HG02759 (cell line): Measurements from ENCODE around the gene CAMKMT.

Source experiments
- ATAC-seq: cut with Tn5 transposase; IDR thresholded peaks from one replicate; pipeline ENCODE4 v1.9.1; 2021; ENCODE audit warnings: mild to moderate bottlenecking, moderate library complexity; ENCODE audit not compliant: unreplicated experiment

The CAMKMT gene

DNA sequence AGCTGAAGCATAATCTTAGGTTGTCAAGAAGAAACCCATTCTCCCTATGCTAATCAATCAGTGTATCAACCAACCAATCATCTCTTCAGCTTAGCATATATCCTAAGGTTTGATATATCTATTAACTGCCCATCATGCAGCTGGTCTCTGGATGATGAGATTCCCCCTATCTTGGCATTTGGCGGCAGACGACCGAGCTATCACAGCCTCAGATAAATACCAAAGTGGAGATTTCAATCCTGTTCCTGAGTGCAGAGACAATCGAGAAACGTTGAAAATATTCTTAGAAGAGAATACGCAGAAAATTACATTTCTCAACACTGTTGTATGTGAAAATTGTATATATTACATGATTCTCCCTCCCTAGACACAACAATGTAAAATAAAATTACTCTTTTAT, 320.7 kb downstream of the CAMKMT start:
- ATAC-seq, result no peak

DNA sequence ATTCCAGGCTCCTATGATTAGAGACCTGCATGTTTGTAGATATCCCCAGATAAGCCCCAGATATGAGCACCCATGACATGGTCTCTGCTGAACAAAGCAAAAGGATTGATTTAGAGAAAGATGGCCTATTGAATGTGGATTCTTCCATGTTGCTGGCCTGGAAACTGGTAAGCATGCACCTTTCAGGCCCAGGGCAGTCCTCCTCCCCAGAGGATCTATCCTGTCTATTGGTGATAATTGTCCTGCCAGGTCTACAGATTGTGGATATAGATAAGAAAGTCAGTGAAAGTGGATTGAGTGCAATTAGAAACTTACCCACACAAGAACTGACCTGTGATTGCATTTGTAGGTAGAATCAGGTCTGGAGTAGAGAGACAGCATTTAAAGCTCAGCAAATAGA, 322.8 kb downstream of the CAMKMT start:
- no peak for ATAC-seq

DNA sequence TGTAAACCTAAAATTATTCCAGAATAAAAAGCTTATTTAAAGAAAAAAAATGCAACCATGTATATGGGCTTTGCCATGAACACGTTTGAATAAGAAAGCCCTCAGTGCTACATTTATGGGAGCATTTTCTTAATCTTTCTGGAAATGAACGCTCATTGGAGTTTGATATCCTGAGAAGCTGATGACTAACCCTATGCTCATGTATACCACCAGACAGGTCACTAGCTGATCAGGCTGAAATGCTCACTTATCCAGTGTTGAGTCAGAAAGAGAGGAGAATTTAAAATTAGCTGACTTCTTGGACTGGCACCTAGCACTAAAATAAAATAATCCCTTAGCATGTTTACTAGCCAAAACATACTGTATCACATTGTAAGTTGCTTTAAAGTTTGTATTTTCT, 324.8 kb downstream of the CAMKMT start:
- ATAC-seq, result no peak

DNA sequence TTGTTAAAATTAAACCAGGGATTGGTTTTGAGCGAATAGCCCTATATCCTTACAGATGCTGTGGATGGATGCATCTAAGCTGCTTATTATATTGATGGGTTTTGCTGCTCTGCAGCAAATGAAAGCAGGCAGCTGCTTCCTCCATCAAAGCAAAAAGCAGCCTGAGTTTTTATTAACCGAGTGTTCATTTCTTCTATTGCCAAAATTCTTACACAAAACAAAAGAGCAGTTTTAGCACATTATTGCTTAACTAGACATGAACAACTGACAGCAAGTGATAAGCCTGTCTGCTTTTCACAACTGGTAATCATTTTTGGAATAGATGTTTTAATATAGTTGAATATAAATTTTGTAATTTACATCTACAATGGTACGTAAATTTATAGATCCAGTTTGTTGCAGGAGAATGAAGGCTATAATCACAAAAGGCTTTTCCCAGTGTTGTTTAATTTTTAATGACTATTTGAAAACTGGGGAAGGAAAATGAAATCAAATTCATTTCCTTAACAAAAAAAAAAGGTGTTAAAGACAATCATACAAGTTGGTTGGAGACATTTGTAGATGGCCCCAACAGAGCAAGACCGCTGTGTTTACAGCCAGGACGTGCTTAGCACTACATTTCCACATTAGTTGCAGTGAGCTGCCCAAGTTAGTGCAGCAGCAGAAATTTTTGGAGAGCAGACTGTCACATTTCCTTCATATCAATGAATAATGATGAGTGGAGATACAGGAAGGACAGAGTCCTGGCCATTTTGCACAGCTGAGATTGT, 326.1 kb downstream of the CAMKMT start:
- ATAC-seq, result no peak

GRCh38 chr2:44688456-44689124, 326.8 kb downstream of the CAMKMT start:
- no peak for ATAC-seq

- no peak for ATAC-seq
Measured at GRCh38 chr2:44689516-44689915, 327.8 kb downstream of the CAMKMT start.

DNA sequence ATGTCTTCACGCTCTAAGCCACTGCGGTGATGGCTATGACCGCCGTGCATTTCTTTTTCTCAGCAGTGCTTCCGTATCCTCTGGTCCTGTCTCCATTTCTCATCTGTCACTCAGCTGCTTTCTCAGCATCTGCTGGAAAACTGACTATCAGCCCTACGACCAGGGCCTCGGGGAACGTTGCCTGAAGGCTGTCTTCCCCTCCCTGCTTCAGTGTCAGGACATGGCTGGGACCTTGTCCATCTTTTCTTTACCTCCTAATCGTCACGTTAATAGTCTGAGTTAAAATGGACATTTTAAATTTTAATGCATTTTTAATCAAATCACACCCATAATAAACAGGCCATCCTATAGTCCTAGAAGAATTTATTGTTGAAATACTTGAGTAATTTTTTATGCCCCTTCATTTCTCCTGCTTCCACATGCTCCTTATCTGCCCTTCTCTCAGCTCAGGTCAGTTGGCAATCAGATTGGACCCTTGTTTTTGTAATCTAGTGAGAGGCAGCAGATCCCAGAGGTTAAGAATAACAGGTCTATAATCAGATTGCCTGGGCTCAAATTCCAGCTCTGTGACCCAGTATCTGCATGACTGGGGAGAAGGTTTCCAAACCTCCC, 329.5 kb downstream of the CAMKMT start:
- no peak for ATAC-seq

- ATAC-seq, result no peak
Measured at GRCh38 chr2:44692821-44693220, 331.1 kb downstream of the CAMKMT start.

DNA sequence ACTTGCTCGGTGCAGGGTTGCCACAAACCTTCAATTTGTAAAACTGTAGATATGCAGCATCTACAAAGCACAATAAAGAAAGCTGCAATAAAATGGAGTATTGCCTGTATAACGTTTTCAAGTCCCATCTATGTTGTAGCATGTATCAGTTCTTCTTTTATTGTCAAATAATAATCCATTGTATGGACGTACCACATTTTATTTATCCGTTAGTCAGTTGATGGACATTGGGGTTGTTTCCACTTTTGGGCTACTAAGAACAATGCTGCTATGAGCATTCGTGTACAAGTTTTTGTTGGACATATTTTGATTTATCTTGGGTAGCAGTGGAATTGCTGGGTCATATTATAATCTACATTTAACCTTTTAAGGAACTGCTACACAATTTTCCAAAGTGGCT, 339.1 kb downstream of the CAMKMT start:
- ATAC-seq, result no peak

DNA sequence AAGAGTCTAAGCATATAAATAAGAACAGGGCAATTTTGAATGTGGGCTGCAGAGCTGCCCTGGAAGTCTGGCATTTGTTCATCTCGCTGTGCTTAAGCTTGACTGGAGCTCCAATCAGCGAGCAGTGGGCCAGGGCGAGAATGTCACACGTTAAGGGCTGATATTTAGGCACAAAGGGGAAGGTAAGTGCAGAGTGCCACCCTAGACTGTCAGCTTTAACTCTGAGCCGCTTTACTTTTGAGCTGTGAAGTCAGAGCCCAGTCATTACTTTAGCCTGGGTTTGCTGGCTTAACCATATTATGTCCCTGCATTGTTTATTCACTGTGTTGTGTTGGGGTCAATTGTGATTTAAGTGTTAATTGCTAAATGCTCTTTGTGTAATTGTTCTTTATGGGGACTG, 343.6 kb downstream of the CAMKMT start:
- no peak for ATAC-seq

- ATAC-seq, result no peak
Measured at GRCh38 chr2:44705876-44706480, 344.2 kb downstream of the CAMKMT start.

DNA sequence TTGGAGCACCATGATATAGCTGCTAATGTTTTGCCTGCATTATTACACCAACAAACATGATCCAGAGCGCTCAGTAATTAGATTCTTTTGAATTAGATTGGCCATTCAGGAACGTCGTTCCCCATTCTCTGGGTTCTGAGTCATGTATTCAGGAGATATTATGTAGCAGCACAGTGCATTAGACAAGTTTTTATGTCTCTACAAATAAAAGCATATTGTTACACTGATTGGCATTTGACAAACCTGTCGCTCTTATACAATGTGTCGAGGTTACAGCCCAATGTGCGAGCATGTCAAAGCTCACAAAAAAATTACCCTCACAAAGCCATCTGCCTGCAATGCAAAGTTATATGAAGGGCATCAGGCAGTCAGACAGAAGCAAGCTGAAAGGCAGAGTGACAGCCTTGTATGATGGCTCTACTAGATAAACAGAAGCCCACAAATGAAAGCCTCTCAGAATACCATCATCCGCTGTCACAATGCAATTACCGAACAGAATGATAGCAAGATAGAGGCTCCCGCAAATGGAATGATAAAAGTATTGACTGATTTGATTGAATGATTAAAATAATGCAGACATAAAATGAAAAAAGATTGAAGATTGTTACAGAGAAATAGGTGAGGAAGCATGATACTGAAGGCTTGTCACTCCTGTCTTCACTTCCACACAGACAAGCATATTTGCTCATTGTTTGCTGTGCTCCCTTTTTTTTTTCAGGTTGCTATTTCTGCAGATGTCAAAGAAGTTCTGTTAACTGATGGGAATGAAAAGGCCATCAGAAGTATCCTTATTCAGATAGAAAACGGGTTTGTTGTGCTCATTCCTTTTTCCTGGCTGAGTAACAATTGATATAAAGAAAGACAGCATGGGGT, 345.2 kb downstream of the CAMKMT start:
- no peak for ATAC-seq

GRCh38 chr2:44707945-44708660, 346.4 kb downstream of the CAMKMT start:
- ATAC-seq, result no peak

DNA sequence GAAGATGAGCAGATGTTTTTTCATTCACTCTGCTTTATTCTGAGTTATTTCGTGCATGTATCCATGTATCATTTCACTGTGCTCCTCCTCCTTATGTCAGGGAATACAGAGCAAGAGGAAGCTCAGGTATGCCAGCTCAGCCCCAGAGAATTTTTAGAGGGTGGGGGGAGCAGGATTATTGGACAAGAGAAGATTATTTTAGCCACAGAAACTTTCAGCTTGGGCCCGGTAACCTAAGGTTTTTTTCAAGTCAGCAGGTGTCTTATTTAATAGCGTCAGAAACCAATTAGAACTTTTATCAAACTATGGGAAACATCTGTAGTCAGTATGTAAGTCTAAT, 346.9 kb downstream of the CAMKMT start:
- no peak for ATAC-seq

DNA sequence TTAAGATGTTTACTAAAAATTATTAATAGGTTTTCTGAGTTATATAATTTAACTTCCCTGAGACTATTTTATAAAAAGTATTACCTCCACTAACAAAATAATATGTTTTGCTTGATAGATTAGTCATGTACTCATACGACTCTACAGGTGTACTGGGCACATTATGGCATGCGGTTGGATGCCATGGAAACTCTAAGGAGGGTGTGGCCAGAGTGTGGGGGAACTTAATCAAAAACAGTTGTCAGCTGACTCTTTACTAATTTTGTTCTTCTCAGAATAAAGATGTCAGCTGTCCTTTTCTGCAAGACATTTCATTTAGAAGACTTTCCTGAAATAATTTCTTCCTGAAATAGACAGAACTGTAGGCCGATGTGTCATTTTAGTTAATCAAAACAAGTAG, 351.4 kb downstream of the CAMKMT start:
- peak; percentile 55 for ATAC-seq

DNA sequence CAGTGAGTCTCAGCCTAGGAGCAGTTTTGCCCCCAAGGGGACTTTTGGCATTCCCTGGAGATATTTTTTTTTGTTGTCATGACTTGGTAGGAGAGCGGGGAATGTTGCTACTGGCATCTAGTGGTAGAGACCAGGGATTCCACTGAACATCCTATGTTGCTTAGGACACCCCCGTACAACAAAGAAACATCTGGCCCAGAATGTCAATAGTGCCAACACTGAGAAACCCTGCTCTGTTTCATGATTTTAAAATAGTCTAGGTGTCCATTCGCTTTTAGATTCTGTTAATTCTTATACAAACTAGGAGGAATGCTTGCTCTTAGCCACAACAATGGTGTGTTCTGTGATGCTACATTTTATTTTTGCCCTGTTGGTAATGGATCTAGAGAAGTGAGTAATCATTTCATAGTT, 353.9 kb downstream of the CAMKMT start:
- ATAC-seq, result no peak

GRCh38 chr2:44716131-44716530, 354.4 kb downstream of the CAMKMT start:
- no peak for ATAC-seq

- no peak for ATAC-seq
Measured at GRCh38 chr2:44718431-44718830, 356.7 kb downstream of the CAMKMT start.

- no peak for ATAC-seq
Measured at GRCh38 chr2:44719562-44719961, 357.8 kb downstream of the CAMKMT start.

DNA sequence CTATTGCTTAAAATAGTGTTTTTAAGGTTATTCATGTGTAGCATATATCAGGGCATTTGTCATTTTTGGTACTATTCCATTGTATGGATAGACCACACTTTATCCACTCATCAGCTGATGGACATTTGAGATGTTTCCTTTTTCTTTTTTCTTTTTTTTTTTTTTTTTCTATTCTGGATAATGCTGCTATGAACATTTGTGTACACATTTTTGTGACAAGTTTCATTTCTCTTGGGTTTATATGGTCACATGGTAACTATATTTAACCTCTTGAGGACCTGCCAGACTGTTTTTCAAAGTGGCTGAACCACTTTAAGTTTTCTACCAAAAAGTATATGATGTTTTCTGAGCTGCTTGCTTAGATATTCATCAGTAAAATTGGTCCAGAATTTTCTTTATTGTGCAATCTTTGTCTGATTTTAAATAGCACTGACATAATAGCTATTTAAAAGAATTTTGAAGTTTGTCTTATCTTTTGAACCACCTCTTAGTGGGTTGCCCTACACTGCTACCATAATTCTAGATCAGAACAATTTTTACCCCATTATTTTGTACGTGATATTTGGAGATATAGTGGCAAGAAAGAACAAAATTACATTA, 360.4 kb downstream of the CAMKMT start:
- no peak for ATAC-seq
